GM21526 (cell line): ENCODE results near the gene MAST3.
"Not testable (repeated sequence)": the region's sequence is repeated elsewhere in the genome, so short reads cannot be mapped to it uniquely, and the experiment has no call there.

Source experiments
- ATAC-seq: cut with Tn5 transposase; IDR thresholded peaks from one replicate; pipeline ENCODE4 v1.9.1; 2021; ENCODE audit warnings: moderate library complexity; ENCODE audit not compliant: unreplicated experiment, low FRiP score

The MAST3 gene

DNA sequence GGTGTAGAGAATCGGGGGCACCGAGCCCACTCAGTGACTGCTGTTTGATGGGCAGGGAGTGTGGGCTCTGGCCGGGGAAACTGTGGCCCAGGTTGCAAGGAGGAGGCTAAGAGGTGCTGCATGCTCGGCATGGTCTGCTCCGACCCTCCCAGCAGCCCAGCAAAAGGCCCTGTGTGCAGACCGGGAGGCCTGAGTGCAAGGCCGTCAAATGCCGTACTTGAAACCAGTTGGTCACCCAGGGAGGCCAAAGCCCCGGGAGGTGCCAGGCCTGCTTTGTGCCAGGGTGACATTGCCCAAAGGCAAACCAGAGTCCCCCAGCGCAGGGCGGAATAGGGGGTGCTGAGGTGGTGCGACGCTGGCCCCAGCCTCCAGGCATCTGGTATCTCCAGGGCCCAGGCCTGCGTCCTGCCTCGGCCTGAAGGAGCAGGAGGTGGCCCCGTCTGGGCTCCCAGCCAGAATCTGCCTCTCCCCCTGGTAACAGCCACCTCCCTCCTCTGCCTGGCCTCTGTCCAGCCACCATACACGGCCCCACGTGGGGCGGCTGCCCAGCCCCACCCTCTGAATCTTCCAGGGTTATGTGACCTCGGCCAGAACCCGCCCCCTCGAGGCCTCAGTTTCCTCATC lies 59.4 kb downstream of the MAST3 start:
- no peak for ATAC-seq

- ATAC-seq = no peak
Observed at GRCh38 chr19:18157465-18158063, 60.0 kb downstream of the MAST3 start.

- no peak for ATAC-seq
Observed at GRCh38 chr19:18158467-18158866, 60.9 kb downstream of the MAST3 start.

DNA sequence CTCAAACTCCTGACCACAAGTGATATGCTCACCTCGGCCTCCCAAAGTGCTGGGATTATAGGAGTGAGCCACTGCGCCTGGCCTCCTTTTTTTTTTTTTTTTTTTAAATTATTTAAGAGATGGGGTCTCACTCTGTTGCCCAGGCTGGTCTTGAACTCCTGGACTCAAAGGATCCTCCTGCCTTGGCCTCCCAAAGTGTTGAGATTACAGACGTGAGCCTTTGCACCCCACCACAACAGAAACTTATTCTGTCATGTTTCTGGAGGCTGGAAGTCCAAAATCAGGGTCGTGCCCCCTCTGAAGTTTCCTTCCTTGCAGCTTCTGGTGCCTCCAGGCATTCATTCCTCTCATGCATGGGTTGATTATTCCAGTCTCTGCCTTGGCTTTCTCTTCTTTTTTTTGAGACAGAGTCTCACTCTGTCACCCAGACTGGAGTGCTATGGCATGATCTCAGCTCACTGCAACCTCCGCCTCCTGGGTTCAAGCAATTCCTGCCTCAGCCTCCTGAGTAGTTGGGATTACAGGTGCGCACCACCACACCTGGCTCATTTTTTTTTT lies 61.6 kb downstream of the MAST3 start:
- ATAC-seq = not testable (repeated sequence)

DNA sequence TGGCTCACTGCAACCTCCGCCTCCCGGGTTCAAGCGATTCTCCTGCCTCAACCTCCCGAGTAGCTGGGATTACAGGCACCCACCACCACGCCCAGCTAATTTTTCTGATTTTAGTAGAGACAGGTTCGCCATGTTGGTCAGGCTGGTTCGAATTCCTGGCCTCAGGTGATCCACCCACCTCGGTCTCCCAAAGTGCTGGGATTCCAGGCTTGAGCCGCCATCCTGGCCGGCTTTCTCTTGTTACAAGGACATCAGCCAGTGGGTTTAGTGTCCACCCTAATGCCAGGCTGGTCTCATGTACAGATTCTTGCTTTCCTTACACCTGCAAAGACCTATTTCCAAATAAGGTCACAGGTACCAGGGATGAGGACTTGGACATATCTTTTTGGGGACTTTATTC lies 62.2 kb downstream of the MAST3 start:
- ATAC-seq = no peak

- no peak for ATAC-seq
Observed at GRCh38 chr19:18160493-18160970, 63.0 kb downstream of the MAST3 start.

- ATAC-seq = peak; percentile 43
Observed at GRCh38 chr19:18160971-18161635, 63.5 kb downstream of the MAST3 start.

DNA sequence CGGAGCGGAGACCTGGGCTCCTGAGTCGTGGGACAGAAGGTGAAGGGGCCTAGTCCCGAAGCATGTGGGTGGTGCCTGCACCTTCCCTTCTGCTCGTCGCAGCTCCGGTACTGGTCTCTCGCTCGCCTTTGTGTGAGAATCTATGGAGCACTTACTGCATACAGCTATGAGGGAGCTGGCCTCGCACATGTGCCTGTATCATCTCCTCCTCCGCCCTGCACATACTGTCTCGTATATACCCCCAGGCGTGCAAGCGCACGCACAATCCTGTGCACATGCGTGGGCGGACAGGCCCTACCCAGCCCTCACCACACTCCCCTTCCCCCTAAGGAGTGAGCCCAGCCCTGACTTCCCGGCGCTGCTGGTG lies 64.0 kb downstream of the MAST3 start:
- peak; percentile 4 for ATAC-seq

GRCh38 chr19:18164072-18164471 lies 66.5 kb downstream of the MAST3 start:
- no peak for ATAC-seq

DNA sequence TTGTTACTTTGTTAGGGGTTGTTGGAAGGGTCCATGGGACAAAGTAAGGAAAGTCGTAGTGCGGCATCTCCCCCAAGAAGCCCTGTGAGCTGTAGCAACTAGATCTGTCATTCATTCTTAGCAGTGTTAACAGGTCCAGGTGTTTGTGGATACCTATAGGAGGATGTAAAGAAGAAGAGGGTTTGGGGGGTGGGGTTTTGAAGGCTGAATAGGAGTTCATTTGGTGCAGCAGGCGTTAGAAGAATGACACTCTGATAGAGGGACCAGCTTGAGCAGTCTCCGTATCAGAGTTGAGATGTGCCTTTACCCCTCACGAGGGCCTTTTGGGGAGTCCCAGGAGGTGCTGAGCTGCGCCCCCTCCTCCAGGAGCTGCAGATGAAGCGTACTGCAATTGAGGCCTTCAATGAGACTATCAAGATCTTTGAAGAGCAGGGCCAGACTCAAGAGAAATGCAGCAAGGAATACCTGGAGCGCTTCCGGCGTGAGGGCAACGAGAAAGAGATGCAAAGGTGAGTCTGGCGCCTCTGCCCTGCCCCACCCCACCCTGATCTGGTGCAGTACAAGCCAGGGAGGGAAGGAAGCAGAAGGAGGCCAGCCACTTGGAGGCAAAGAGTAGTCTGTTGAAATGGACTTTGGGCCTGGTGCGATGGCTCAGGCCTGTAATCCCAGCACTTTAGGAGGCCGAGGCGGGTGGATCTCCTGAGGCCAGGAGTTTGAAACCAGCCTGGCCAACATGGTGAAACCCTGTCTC lies 68.4 kb downstream of the MAST3 start:
- ATAC-seq = no peak

DNA sequence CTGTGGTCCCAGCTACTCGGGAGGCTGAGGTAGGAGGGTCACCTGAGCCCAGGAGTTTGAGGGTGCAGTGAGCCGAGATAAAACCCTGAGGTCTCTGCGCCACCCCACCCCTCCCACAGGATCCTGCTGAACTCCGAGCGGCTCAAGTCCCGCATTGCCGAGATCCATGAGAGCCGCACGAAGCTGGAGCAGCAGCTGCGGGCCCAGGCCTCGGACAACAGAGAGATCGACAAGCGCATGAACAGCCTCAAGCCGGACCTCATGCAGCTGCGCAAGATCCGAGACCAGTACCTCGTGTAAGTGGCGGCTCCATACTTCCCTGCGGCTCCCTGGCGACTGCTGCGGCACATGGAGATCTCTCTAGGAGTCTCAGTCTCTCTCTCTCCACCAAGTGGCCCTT lies 69.4 kb downstream of the MAST3 start:
- ATAC-seq = no peak

DNA sequence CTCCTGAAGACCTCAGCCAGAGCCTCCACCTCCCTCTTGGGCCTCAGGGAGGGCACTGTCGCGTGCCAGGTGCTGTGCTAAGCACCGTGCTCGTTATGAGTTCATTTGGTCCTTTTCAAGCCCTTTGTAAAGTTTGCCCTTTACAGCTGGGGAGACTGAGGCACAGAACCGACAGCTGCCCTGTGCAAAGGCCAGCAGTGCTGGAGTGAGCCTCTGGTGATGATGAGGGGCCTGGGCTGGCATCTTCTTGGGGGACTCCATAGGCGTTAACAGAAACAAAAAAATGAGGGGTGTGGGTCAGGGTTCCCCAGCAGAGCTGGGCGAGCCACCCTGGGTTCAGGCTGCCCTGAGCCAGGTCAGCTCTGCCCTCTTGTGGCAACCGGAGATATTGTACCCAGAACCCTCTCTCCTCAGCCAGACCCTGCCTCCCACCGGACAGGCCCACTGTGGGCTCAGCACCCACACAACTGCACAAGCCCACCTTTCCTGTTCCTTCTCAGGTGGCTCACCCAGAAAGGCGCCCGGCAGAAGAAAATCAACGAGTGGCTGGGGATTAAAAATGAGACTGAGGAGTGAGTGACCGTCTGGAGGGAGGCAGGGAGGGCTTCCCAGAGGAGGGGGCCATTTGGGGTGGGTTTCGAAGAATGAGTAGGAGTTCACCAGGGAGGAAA lies 70.5 kb downstream of the MAST3 start:
- no peak for ATAC-seq

DNA sequence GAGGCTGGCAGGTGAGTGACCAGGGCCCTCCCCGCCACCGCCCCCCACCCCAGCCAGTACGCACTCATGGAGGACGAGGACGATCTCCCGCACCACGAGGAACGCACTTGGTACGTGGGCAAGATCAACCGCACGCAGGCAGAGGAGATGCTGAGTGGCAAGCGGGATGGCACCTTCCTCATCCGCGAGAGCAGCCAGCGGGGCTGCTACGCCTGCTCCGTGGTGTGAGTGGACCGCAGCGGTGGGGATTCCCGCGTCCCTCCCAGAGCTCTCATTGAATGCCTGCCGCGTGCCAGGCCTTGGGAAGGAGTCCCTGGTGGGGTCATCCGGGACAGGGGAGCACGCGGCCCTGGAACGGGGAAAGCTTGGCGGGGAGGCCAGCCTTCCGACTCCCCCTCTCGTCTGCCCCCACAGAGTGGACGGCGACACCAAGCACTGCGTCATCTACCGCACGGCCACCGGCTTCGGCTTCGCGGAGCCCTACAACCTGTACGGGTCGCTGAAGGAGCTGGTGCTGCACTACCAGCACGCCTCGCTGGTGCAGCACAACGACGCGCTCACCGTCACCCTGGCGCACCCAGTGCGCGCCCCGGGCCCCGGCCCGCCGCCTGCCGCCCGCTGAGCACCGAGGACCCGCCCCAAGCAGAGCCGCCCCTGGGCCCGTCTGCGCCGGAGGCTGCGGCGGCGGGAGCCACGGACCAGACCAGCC lies 71.2 kb downstream of the MAST3 start:
- no peak for ATAC-seq

GRCh38 chr19:18170714-18171255 lies 73.2 kb downstream of the MAST3 start:
- no peak for ATAC-seq

- ATAC-seq = no peak
Observed at GRCh38 chr19:18171605-18172327, 74.2 kb downstream of the MAST3 start.

- no peak for ATAC-seq
Observed at GRCh38 chr19:18172331-18173053, 74.9 kb downstream of the MAST3 start.

DNA sequence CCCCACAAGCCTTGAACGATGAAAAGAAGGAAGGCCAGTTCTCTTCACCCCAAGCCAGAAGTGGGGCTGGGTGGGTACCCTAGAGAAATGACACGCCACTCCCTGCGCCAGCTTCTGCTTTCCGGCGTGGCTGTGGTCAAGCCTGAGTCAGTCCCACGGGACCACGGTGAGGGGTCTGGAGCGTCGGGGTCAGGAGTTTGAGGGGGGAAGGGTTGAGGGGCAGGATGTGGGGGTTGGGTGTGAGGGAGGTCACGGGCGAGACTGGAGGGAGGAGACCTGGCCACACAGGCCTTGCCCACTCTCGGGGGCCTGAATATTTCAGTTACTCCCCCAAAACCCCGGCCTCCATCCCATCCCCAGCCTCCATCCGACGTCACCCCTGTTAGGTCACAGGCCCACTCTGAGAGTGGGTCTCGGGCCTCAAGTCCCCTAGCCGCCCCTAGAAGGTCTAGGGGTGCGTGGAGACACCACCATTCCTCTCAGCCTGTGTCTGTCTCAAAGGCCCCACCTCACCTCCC lies 75.5 kb downstream of the MAST3 start:
- ATAC-seq = peak; percentile 2
